HEK293T (cell line): ENCODE measurements around the gene C9.

Source experiments
- CTCF ChIA-PET: fragments of 350-600 bp; formaldehyde crosslinking; extraction: SDS; loops from one replicate; lab custom pipeline; 2021; ENCODE audit warnings: antibody characterized with exemption, inconsistent platforms; lab: Yijun Ruan, JAX
- POLR2A ChIA-PET: fragments of 350-600 bp; formaldehyde crosslinking; extraction: SDS; loops from one replicate; lab custom pipeline; 2020; ENCODE audit warnings: antibody characterized with exemption, inconsistent platforms; lab: Yijun Ruan, JAX
- DNase-seq: peaks from one replicate; pipeline ENCODE4 v3.0.0; 2012; ENCODE audit warnings: mixed read lengths; ENCODE audit errors: extremely low spot score
- ARNT ChIP-seq: fragments of 450-650 bp; IDR thresholded peaks from 2 replicates; pipeline ENCODE4 v1.6.1; 2017; ENCODE audit warnings: mild to moderate bottlenecking
- BHLHE40 ChIP-seq: fragments of 450-650 bp; IDR thresholded peaks from 2 replicates; pipeline ENCODE4 v1.6.1; 2016; ENCODE audit warnings: mild to moderate bottlenecking, moderate library complexity, borderline replicate concordance
- CTBP1 ChIP-seq: fragments of 450-650 bp; IDR thresholded peaks from 2 replicates; pipeline ENCODE4 v1.6.1; 2016; ENCODE audit warnings: borderline replicate concordance
- ELF4 ChIP-seq: fragments of 450-650 bp; IDR thresholded peaks from 2 replicates; pipeline ENCODE4 v1.6.1; 2017; ENCODE audit warnings: antibody characterized with exemption
- FOXA1 ChIP-seq: fragments of 450-650 bp; IDR thresholded peaks from 2 replicates; pipeline ENCODE4 v1.6.1; 2016; ENCODE audit warnings: mild to moderate bottlenecking
- FOXK2 ChIP-seq: fragments of 450-650 bp; IDR thresholded peaks from 2 replicates; pipeline ENCODE4 v1.6.1; 2016; ENCODE audit warnings: mild to moderate bottlenecking
- FOXM1 ChIP-seq: fragments of 450-650 bp; IDR thresholded peaks from 2 replicates; pipeline ENCODE4 v1.6.1; 2017; ENCODE audit warnings: mild to moderate bottlenecking, borderline replicate concordance
- HDGF ChIP-seq: fragments of 450-650 bp; IDR thresholded peaks from 2 replicates; pipeline ENCODE4 v1.6.1; 2017; ENCODE audit warnings: antibody characterized with exemption, borderline replicate concordance
- L3MBTL2 ChIP-seq: fragments of 450-650 bp; conservative IDR thresholded peaks from 2 replicates; pipeline ENCODE4 v1.6.1; 2016; ENCODE audit warnings: mild to moderate bottlenecking
- LEF1 ChIP-seq: fragments of 450-650 bp; IDR thresholded peaks from 2 replicates; pipeline ENCODE4 v1.6.1; 2017; ENCODE audit warnings: mild to moderate bottlenecking, borderline replicate concordance
- NFRKB ChIP-seq: fragments of 450-650 bp; IDR thresholded peaks from 2 replicates; pipeline ENCODE4 v1.6.1; 2016; ENCODE audit warnings: mild to moderate bottlenecking, moderate library complexity
- SP1 ChIP-seq: fragments of 450-650 bp; IDR thresholded peaks from 2 replicates; pipeline ENCODE4 v1.6.1; 2017
- SUZ12 ChIP-seq: fragments of 450-650 bp; IDR thresholded peaks from 2 replicates; pipeline ENCODE4 v1.6.1; 2016; ENCODE audit warnings: mild to moderate bottlenecking
- TARDBP ChIP-seq: fragments of 450-650 bp; IDR thresholded peaks from 2 replicates; pipeline ENCODE4 v1.6.1; 2016
- ZNF384 ChIP-seq: fragments of 450-650 bp; IDR thresholded peaks from 2 replicates; pipeline ENCODE4 v1.6.1; 2016
- TF ChIP-seq, protein P1 (sequence below): fragments of 450-650 bp; IDR thresholded peaks from 2 replicates; pipeline ENCODE4 v1.6.1; 2016

The C9 gene

DNA sequence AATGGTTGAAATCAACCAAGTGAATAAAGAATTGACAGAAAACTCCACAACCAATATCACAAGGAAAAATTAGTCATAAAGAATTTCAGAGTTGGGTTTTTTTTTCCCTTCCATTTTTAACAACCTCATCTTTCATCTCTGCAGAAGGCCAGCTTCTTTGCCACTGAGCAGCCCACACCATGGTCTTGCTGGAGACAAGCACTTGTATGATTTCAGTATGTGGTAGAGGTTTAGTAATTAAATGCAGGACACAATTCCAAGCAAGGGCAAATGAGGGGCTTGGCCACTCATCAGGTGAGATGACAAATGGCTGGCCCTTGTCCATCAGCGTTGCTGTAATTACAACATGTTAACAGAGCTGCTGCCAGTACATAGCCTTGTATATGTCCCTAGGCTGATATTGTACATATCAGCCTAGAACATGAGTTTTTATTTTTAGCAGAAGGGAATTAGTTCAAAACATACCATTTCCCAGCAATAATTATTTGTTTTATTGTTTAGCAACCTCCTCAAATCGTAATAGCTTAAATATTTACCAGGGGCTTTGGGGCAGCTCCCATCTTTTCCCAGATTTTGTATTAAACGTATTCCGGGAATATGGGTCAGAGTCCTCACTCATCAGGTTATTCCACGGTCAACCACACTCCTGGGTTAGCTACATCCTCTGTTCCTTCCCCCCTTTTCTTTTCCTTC, 5.0 kb upstream of the C9 start:
- POLR2A ChIA-PET: no interaction called here
- CTCF ChIA-PET: no interaction called here
- TF ChIP-seq BHLHE40 (no peak), TARDBP (no peak), SUZ12 (no peak), L3MBTL2 (no peak), FOXA1 (no peak), ZNF384 (no peak), ELF4 (no peak), ARNT (no peak), SP1 (no peak), LEF1 (no peak), FOXK2 (no peak), HDGF (no peak), NFRKB (no peak), CTBP1 (no peak), FOXM1 (no peak)
- TF ChIP-seq, protein P1, sequence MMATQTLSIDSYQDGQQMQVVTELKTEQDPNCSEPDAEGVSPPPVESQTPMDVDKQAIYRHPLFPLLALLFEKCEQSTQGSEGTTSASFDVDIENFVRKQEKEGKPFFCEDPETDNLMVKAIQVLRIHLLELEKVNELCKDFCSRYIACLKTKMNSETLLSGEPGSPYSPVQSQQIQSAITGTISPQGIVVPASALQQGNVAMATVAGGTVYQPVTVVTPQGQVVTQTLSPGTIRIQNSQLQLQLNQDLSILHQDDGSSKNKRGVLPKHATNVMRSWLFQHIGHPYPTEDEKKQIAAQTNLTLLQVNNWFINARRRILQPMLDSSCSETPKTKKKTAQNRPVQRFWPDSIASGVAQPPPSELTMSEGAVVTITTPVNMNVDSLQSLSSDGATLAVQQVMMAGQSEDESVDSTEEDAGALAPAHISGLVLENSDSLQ: no peak
- DNase-seq: no peak

DNA sequence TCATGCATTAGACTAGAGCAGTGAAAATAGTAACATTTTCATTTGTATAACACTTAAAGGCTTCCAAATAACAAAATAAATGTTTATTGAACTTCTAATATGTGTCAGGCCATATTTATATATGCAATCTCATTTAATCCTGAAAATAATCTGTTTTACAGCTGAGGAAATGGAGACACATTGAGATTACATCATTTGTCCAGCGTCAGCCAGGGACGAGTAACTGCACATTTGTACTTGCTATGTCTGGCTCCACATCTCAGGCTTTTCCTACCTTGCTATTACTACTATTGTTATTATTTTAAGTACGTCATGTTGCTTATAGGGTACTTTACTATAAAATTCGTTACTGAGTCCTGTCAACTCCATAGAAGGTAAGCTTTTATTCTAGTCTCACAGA, 3.8 kb upstream of the C9 start:
- POLR2A ChIA-PET: interaction anchor here (0.6 kb wide), 1 partner anchor 57 kb away, joined by 3 read pairs; the partner anchor contains the start of gene DAB2
- CTCF ChIA-PET: interaction anchor here (1.0 kb wide), 1 partner anchor 8 kb away, joined by 5 read pairs; no protein-coding TSS in a partner anchor
- DNase-seq: no peak
- TF ChIP-seq FOXM1: no peak
- TF ChIP-seq ARNT: no peak
- no peak for TF ChIP-seq ELF4
- TF ChIP-seq SP1: no peak
- TF ChIP-seq FOXA1: no peak
- TF ChIP-seq, protein P1: no peak
- TF ChIP-seq CTBP1: no peak
- no peak for TF ChIP-seq LEF1
- TF ChIP-seq FOXK2: no peak
- no peak for TF ChIP-seq NFRKB

DNA sequence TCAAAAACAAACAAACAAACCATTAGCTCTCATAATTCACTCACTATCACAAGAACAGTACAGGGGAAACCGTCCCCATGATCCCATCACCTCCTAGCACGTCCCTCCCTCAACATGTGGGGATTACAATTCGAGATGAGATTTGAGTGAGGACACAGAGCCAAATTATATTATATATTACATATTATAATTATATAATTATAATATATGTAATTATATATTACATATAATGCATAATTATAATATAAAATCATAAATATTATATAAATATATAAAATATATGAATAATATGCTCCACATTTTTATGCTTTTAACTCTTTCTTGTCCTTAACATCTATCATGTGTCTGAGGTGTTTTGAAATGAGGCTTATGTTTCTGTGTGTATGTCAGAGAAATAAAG, 3.4 kb upstream of the C9 start:
- DNase-seq: no peak
- CTCF ChIA-PET: interaction anchor here (0.6 to 1.0 kb wide), 2 partner anchors 8 to 372 kb away, joined by 4 to 5 read pairs; no protein-coding TSS in a partner anchor
- POLR2A ChIA-PET: no interaction called here
- no peak for TF ChIP-seq BHLHE40
- TF ChIP-seq FOXA1: no peak
- TF ChIP-seq CTBP1: no peak
- TF ChIP-seq HDGF: no peak
- no peak for TF ChIP-seq FOXK2
- TF ChIP-seq L3MBTL2: no peak
- no peak for TF ChIP-seq LEF1

DNA sequence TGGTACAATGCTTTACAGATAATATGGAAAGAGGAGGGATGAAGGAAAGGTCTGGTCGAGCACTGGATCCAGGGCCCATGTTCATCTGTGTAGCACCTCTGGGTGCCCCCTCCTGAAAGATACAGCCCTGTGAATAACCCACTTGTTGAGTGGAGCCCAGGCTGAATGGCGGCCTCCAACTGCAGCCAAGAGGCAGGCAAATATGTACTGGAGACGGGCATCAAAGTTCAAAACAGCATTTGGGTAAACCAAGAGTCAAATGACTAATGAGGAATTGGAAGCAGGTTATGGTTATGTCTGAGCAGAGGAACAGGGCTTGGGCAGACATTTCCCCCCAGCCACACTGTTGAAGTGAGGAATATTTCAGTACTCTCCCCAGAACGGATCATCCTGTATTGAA, 1.1 kb downstream of the C9 start:
- POLR2A ChIA-PET: no interaction called here
- CTCF ChIA-PET: no interaction called here
- no peak for DNase-seq
- TF ChIP-seq ZNF384 (no peak), ELF4 (no peak), FOXA1 (no peak), BHLHE40 (no peak), LEF1 (no peak), SUZ12 (no peak), FOXM1 (no peak), L3MBTL2 (no peak), NFRKB (no peak), ARNT (no peak), SP1 (no peak)
- TF ChIP-seq, protein P1: no peak

DNA sequence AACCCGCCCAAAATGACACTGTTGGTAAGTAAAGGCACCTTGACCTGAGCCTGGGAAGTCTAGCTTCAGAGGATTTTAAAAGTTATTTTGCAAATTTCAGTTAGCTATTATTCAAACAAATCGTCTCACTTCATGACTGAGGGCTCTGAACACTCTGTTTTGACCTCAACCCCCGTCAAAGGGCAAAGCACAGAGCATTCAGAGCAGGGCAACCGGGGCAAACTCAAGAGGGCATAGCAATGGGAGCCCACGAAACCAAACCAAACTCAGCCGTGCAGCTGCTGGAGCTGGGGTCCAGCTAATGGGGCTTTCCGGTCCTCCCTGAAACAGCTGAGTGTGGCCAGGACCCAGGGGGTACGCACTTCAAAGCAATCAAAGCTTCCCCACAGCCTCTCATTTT, 1.6 kb downstream of the C9 start:
- no peak for DNase-seq
- ChIA-PET CTCF (no interaction called here), POLR2A (no interaction called here)
- no peak for TF ChIP-seq FOXA1
- no peak for TF ChIP-seq HDGF
- TF ChIP-seq BHLHE40: no peak
- no peak for TF ChIP-seq CTBP1

DNA sequence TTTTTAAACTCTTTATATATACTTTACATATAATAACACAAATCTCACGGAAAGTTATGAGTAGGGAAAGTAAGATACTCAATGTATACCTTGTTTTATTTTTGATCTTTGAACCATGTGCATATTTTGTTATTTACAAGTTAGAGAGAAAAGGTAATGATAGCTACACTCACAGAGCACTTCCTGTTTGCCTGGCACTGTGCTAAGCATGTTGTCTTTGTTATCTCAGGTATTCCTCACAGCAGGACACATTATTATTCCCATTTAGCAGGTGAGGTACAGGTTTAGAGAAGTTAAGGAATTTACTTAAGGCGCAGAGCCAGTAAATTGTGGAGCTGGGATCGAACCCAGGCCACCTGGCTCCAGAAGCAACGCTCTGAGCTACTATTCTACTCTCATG, 3.0 kb downstream of the C9 start:
- no peak for TF ChIP-seq HDGF
- TF ChIP-seq, protein P1: no peak
- TF ChIP-seq LEF1: no peak
- no peak for TF ChIP-seq NFRKB
- no peak for TF ChIP-seq BHLHE40
- no peak for TF ChIP-seq SP1
- TF ChIP-seq SUZ12: no peak
- no peak for TF ChIP-seq FOXK2
- TF ChIP-seq FOXM1: no peak
- TF ChIP-seq ZNF384: no peak
- TF ChIP-seq ARNT: no peak
- TF ChIP-seq FOXA1: no peak
- TF ChIP-seq ELF4: no peak
- ChIA-PET POLR2A (no interaction called here), CTCF (interaction anchor here (1.0 kb wide), 1 partner anchor 15 kb away, joined by 3 read pairs; no protein-coding TSS in a partner anchor)
- no peak for DNase-seq
